NCI-H1417 (cell line): ENCODE results near the gene PNPLA7.
"Not testable (repeated sequence)": the region's sequence is repeated elsewhere in the genome, so short reads cannot be mapped to it uniquely, and the experiment has no call there.

Experiments used
- DNase-seq, 3 experiments: peaks; one replicate each; lab custom pipeline; 2025; lab: John Stamatoyannopoulos, UW

PNPLA7 gene

GRCh38 chr9:137575716-137576411 lies 25.7 kb upstream of the PNPLA7 start:
- DNase-seq, result no peak

- no peak for DNase-seq
These were observed 25.1 kb upstream of the PNPLA7 start for GRCh38 chr9:137575364-137575715.

- no peak for DNase-seq
These were observed 24.0 kb upstream of the PNPLA7 start for GRCh38 chr9:137574192-137574591.

- DNase-seq, result no peak
These were observed 20.4 kb upstream of the PNPLA7 start for GRCh38 chr9:137570566-137570965.

GRCh38 chr9:137569609-137570203 lies 19.5 kb upstream of the PNPLA7 start:
- DNase-seq, result no peak

- not testable (repeated sequence) for DNase-seq
These were observed 18.2 kb upstream of the PNPLA7 start for GRCh38 chr9:137568445-137568844.

GRCh38 chr9:137564817-137565411 lies 14.7 kb upstream of the PNPLA7 start:
- no peak for DNase-seq

GRCh38 chr9:137564134-137564533 lies 13.9 kb upstream of the PNPLA7 start:
- no peak for DNase-seq

- no peak for DNase-seq
These were observed 7.9 kb upstream of the PNPLA7 start for GRCh38 chr9:137558127-137558526.

GRCh38 chr9:137556069-137556838 lies 6.1 kb upstream of the PNPLA7 start:
- DNase-seq, result no peak

GRCh38 chr9:137555179-137555578 lies 5.0 kb upstream of the PNPLA7 start:
- no peak for DNase-seq

- DNase-seq, result no peak
These were observed 4.1 kb upstream of the PNPLA7 start for GRCh38 chr9:137554349-137554748.

- DNase-seq, result not testable (repeated sequence)
These were observed 3.5 kb upstream of the PNPLA7 start for GRCh38 chr9:137553654-137554053.

- peak in 1 of 3 experiments; percentile 78 for DNase-seq
These were observed 2.0 kb upstream of the PNPLA7 start for GRCh38 chr9:137552022-137552768.

- DNase-seq, result peak; percentile 71 to 95 (median 93)
These were observed 1.2 kb upstream of the PNPLA7 start, which contains the start of gene MRPL41 for GRCh38 chr9:137551264-137552021. Gene MRPL41, plus strand, starts transcription at chr9:137551879. Its CDS starts 203 bp downstream, at chr9:137552082.

- DNase-seq, result not testable (repeated sequence)
These were observed 709 bp upstream of the PNPLA7 start for GRCh38 chr9:137550958-137551263.

- DNase-seq, result no peak
These were observed 2.3 kb downstream of the PNPLA7 start for GRCh38 chr9:137547687-137548543.

GRCh38 chr9:137545123-137545522 lies 5.1 kb downstream of the PNPLA7 start:
- DNase-seq, result no peak

GRCh38 chr9:137544176-137544760 lies 5.9 kb downstream of the PNPLA7 start:
- DNase-seq, result no peak
